ENCODE results near the gene SMAD7.

SMAD7 gene

DNA sequence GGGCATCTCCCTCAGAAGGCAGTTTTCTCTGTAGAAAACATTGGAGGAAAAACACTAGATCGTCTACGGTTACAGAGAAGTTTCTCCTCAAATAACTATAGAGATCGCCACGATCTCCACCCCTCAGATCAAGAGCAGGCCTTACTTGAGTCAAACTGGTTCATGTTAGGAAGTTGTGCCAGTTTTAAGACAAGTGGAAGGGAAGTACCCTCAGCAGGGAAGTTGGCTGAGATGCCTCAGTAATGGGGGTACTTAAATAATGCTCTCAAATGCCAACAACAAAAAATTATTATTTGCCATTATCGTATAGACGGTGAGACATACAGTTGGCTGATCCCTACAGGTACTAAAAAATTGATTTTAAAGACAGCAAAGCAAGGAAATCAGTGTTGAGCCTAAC is 8.2 kb upstream of the SMAD7 start:
- peaks cover 5% of the 10 kb centered on the region for H3K27me3 Mint-ChIP-seq
- ATAC-seq (ENCODE audit: low read depth) = no peak
- no peaks in the 10 kb centered on the region for H3K9me3 Mint-ChIP-seq
- no peak overlapping the region for H3K27ac Mint-ChIP-seq
- no peaks in the 10 kb centered on the region for H3K36me3 Mint-ChIP-seq
- no peaks in the 10 kb centered on the region for H3K4me1 Mint-ChIP-seq
- DNase-seq (ENCODE audit: low spot score in 2 of 2) = no peak
- H3K4me3 Mint-ChIP-seq = no peak overlapping the region

DNA sequence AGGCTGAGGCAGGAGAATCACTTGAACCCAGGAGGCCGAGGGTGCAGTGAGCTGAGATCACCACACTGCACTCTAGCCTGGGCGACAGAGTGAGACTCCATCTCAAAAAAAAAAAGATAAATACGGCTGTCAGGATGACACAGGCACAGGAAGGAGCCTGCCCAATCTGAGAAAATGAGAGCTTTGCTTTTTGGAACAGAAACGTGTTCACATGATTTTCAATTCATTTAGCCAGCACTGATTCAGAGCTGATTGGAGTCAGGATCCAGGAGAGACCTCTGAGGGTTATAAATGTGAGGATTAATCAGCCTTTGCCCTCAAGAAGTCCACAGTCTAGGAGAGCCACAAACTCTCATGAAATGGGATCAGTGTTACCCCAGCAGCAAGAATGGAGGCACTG is 6.9 kb upstream of the SMAD7 start:
- Mint-ChIP-seq H3K27ac (no peak overlapping the region), H3K9me3 (no peaks in the 10 kb centered on the region), H3K36me3 (no peaks in the 10 kb centered on the region), H3K4me1 (peaks cover 2% of the 10 kb centered on the region), H3K4me3 (no peak overlapping the region), H3K27me3 (peaks cover 5% of the 10 kb centered on the region)
- DNase-seq (ENCODE audit: low spot score in 2 of 2) = no peak
- no peak for ATAC-seq (ENCODE audit: low read depth)

DNA sequence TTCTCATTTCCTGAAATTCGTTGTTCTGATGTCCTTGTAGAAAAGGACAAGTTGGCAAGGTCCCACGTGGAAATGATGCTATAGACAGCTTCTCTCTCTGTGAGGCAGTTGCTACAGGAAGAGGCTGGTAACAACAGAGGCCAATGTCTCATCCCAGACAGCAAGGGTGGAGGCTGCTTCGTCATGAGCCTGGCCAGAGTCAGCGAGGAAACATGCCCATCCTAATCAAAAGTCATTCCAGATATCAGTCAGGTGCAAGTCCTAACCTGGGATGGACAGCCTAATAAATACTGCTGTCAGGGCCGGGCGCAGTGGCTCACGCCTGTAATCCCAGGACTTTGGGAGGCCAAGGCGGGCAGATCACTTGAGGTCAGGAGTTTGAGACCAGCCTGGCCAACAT is 6.4 kb upstream of the SMAD7 start:
- Mint-ChIP-seq H3K4me3 (no peak overlapping the region), H3K27ac (no peak overlapping the region), H3K4me1 (peaks cover 2% of the 10 kb centered on the region), H3K9me3 (no peaks in the 10 kb centered on the region), H3K36me3 (no peaks in the 10 kb centered on the region), H3K27me3 (peaks cover 2% of the 10 kb centered on the region)
- DNase-seq (ENCODE audit: low spot score in 2 of 2) = no peak
- ATAC-seq (ENCODE audit: low read depth) = no peak

DNA sequence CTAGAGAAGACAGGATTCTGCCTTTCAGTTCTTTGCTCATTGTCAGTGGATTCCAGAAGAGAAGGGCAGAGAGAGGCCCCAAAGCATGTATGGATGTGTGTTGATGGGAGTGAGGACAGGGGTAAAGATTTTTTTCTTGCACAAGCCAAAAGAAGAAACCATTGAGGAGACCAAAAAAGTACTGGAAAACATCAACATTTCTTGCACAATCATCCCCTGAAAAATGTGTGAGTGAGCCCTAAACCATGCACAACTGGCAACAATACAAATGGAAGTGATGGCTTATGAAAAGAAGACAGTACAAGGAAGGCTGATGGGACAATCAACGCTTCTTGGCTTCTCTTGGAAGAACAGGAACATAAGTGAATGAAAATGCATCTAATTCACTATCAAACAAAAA is 5.6 kb upstream of the SMAD7 start:
- Mint-ChIP-seq H3K27ac (no peak overlapping the region), H3K4me1 (peaks cover 2% of the 10 kb centered on the region), H3K36me3 (no peaks in the 10 kb centered on the region), H3K27me3 (peaks cover 2% of the 10 kb centered on the region), H3K4me3 (no peak overlapping the region), H3K9me3 (no peaks in the 10 kb centered on the region)
- ATAC-seq (ENCODE audit: low read depth) (no peak), DNase-seq (ENCODE audit: low spot score in 2 of 2) (no peak)

DNA sequence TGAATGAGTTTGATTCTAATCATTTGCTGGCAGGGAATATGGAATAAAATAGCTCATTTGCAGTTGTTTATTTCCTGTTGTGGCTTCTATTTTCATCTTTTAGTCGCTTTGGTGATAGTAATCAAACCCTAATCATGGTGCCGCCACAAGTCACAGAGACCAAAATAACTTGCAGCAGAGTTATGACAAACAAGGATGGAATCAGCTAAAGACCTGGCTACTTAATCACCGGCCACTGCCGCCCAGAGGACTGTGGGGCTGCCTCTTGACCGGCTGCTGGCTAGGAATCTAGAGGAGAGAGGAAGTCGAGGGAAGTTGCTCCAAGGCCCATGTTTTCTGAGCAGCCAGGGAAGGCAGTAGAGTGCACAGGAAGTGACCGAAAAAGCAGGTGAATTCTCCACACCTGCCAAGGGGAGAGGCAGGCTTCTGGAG is 5.1 kb upstream of the SMAD7 start:
- no peak for DNase-seq (ENCODE audit: low spot score in 2 of 2)
- Mint-ChIP-seq H3K4me1 (peaks cover 4% of the 10 kb centered on the region), H3K36me3 (no peaks in the 10 kb centered on the region), H3K27me3 (peaks cover 2% of the 10 kb centered on the region), H3K27ac (no peak overlapping the region), H3K9me3 (no peaks in the 10 kb centered on the region), H3K4me3 (no peak overlapping the region)
- no peak for ATAC-seq (ENCODE audit: low read depth)

DNA sequence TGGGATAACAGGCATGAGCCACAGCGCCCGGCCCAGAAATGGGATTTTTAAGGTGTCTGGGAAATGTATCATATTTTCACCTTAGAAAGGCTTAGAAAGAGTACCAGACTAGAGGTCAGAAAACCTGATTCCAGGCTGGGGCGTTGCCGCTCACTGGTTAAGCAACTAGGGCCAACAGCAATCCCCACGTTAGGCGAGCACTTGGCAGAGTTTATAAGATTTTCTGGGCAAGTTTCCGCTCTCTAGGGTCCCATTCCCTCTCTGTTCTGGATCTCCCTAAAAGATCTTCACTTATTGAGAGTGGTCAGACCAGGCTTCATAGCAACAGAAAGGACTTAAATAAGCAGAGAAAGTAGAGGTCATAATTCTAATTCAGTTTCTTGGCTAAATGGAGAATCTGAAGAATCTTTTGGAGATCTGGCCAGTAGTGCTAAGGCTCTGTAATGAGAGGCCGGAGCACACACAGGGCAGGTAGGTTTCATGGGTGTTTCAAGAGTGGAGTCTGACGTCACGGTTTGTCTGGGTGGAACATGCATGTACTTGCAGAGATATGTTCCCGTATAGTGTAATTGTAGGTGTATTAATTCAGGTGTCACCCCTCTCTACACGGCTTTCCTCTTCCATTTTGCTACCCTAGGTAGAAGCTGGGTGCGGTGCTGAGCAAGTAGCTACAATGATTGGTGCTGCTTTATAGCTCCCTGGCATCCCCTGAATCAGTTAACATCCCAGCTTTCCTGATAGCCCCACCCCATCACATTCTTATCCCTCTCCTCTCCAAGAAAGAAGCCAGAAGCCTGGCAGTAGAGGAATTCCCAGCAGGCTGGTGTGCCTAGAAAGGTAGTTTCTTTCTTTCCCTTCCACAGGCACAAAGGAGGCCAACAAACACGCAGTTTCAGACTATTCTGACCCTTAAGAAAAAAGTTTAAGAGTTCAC is 4.4 kb upstream of the SMAD7 start:
- Mint-ChIP-seq H3K4me1 (peaks cover 7% of the 10 kb centered on the region), H3K27ac (no peak overlapping the region), H3K9me3 (no peaks in the 10 kb centered on the region), H3K4me3 (no peak overlapping the region), H3K36me3 (no peaks in the 10 kb centered on the region), H3K27me3 (peaks cover 2% of the 10 kb centered on the region)
- DNase-seq (ENCODE audit: low spot score in 2 of 2) (no peak), ATAC-seq (ENCODE audit: low read depth) (no peak)

DNA sequence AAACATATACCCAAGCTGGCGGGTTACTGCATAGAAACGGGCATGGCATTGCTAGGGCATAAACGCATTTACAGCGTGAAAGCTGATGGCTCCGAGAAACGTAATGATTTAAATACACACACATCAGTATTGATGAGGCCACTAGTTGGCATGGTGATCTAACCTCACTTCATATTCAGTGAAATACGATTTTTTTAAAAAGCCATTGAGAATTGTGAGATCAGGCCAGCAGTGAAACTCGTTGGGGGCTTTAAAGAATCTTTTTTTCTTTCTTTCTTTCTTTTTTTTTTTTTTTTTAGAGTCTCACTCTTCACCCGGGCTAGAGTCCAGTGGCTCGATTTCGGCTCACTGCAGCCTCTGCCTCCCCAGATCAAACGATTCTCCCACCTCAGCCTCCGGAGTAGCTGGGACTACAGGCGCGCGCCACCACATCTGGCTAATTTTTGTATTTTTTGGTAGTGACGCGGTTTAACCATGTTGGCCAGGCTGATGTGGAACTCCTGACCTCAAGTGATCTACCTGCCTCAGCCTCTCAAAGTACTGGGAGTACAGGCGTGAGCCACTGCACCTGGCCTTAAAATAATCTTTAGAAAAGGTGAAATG is 2.4 kb upstream of the SMAD7 start:
- Mint-ChIP-seq H3K27ac (peak overlapping the region; percentile 98), H3K36me3 (no peaks in the 10 kb centered on the region), H3K27me3 (no peaks in the 10 kb centered on the region), H3K4me1 (peaks cover 13% of the 10 kb centered on the region), H3K9me3 (no peaks in the 10 kb centered on the region), H3K4me3 (peak overlapping the region; percentile 97)
- DNase-seq (ENCODE audit: low spot score in 2 of 2) = no peak
- ATAC-seq (ENCODE audit: low read depth) = peak; percentile 16

DNA sequence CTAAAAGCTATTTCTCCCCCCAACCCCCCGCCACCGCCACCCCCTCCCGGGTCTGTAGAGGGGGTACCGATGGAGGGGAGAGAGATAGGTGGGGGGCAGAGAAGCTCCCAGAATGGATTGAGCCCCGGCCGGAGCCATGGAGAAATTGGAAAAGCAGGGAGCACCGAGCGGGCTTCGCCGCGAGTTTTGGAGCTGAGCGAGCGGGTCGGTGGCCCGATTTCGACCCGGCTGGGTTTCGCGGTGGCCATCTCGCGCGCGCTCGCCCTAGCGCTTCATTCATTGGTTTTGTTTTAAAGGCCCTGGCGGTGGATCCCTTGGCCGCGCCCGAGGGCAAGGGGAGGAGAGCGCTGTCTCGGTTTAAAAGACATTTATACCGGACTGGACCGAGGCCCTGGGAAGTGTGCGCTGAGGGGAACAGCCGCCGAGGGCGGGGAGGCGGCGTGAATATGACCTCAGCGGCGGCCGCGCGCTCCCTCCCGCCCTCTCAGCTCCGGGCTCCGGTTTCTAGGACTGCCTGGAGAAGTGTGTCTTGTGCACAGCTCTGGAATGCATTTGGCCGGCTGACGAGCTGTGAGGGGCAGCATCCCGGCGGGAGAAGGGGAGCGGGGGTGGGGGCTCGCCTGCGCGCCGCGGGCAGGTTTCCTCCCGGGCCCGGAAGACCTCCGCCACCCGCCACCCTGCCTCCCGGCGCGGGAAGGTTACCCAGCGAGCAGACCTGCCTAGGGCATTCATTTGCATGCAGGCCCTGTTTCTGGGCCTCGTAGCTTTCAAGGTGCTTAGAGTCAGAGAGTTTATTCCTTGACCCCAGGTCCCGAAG is 1.7 kb upstream of the SMAD7 start:
- no peaks in the 10 kb centered on the region for H3K9me3 Mint-ChIP-seq
- peaks cover 20% of the 10 kb centered on the region for H3K4me1 Mint-ChIP-seq
- H3K36me3 Mint-ChIP-seq = no peaks in the 10 kb centered on the region
- DNase-seq (ENCODE audit: low spot score in 2 of 2) (peak; percentile 55 to 78), ATAC-seq (ENCODE audit: low read depth) (peak; percentile 42)
- H3K27me3 Mint-ChIP-seq = no peaks in the 10 kb centered on the region
- H3K4me3 Mint-ChIP-seq = peak overlapping the region; percentile 97
- H3K27ac Mint-ChIP-seq = peak overlapping the region; percentile 98

DNA sequence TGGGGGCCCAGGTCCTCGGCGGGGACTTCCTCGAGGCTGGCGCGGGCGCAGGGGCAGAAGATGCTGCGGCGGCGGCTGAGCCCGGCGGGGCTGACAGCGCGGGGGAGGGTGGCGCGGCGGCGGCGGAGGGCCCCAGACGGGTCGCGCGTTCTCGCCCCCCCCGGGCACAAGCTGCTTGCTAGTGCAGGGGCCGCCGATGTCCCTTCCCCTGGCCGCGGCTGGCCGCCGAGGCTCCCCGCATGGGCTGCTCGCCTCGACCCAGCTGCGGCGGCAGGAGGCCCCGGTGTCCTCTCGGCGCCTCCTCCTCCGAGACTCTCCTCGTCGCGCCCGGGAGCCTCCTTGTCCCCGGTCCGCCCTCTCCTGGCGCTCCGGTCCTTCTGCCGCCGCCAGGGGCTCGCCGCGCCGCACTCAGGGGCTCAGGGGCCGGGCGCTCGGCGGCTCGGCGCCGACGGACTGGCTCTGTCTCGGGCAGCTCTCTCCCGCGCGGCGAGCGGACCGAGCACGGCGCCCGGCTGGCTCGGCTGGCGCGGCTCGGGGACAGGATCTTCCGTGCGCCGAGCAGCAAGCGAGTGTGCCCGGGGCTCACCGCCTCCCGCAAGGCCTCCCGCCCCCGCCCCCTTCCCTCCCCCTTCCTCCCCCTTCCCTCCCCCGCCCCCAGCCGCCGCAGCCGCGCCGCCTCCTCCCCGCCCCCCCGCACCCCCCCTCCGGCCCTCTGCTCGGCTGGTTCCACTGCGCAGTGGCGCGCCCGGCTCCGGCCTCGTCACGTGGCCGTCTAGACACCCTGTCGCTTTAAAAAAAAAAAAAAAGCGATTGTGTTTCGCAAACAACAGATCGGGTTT is 902 bp upstream of the SMAD7 start:
- Mint-ChIP-seq H3K27me3 (no peaks in the 10 kb centered on the region), H3K4me1 (peaks cover 21% of the 10 kb centered on the region), H3K27ac (peak overlapping the region; percentile 98), H3K36me3 (no peaks in the 10 kb centered on the region), H3K9me3 (no peaks in the 10 kb centered on the region), H3K4me3 (peak overlapping the region; percentile 97)
- ATAC-seq (ENCODE audit: low read depth) = peak; percentile 51
- DNase-seq (ENCODE audit: low spot score in 2 of 2) = peak; percentile 61 to 79

DNA sequence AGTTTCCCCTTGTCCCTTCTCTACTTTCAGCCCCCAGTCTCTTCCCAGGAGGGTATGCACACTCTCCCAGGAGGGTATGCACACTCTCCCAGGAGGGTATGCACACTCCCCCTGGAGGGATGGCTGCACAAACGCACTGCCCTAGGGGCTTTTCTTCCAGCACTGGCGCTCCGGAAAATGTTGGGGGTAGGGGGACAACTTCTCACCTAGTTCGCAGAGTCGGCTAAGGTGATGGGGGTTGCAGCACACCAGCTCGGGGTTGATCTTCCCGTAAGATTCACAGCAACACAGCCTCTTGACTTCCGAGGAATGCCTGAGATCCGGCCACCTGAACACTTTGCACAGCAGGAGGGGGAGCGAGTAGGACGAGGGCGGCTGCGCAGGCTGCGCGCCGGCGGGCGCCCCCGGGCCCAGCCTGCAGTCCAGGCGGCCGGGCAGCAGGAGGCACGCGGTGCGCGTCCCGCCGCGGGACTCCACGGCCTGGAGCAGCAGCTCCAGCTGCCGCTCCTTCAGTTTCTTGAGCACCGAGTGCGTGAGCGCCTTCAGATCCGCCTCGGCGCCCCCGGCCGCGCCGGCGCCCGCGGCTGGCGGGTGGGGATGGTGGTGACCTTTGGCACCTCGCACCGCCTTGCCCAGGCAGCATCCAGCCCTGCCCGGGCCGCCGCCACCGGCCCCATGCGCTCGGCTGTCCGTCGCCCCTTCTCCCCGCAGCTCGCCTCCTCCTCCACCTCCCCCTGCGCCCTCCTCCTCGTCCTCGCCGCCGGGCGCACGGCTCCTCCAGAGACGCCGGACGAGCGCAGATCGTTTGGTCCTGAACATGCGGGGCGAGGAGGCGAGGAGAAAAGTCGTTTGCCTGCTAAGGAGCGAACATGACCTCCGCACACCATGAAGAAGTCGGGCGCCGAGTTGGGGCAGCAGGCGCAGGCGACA is 894 bp downstream of the SMAD7 start:
- Mint-ChIP-seq H3K4me1 (peaks cover 23% of the 10 kb centered on the region), H3K36me3 (no peaks in the 10 kb centered on the region), H3K4me3 (peak overlapping the region; percentile 93)

DNA sequence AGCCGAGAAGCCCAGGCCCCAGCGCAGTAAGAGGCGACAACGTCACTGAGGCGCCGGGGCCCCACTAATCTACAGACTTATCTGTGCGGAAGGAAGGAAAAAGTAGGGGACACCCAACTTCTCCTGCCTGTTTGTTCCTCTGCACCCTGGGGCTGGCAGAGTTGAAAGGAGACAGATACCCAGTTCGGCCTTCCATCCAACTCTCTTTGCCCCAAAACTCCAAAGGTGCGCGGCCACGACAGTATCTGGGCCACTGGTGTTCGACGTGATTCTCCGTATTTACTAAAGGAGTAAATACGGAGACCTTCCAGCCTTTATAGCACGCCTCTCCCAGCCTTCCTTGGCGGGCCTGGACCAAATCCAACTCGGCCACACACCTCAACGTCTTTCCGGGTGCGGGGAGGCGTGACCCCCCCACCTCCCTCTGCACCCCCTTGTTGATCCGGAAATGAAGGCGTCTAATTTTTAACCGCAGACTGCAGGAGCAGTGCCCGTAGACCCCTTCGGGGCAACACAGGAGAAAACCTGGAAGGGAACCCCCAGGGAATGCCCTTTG is 1.6 kb downstream of the SMAD7 start:
- peak overlapping the region; percentile 90 for H3K27ac Mint-ChIP-seq
- H3K27me3 Mint-ChIP-seq = no peaks in the 10 kb centered on the region
- no peak for ATAC-seq (ENCODE audit: low read depth)
- DNase-seq (ENCODE audit: low spot score in 2 of 2) = no peak
- H3K4me1 Mint-ChIP-seq = peaks cover 23% of the 10 kb centered on the region
- no peaks in the 10 kb centered on the region for H3K9me3 Mint-ChIP-seq
- peak overlapping the region; percentile 93 for H3K4me3 Mint-ChIP-seq
- no peaks in the 10 kb centered on the region for H3K36me3 Mint-ChIP-seq

More for the DNA sequence above, 894 bp downstream of the SMAD7 start:
- no peak for ATAC-seq (ENCODE audit: low read depth)
- Mint-ChIP-seq H3K9me3 (no peaks in the 10 kb centered on the region), H3K27ac (peak overlapping the region; percentile 90), H3K27me3 (no peaks in the 10 kb centered on the region)
- DNase-seq (ENCODE audit: low spot score in 2 of 2) = peak in 1 of 2 donors; percentile 51

All from memory B cell (primary cell).